Cortex of kidney (tissue), 1 donor: Measurements from ENCODE around the gene LMAN1.

ENCODE experiments used
- DNase-seq: peaks from one replicate; lab custom pipeline; 2025; lab: John Stamatoyannopoulos, UW

The LMAN1 gene

GRCh38 chr18:59360381-59360780, 1.3 kb upstream of the LMAN1 start:
- no peak for DNase-seq

GRCh38 chr18:59359576-59359952, 499 bp upstream of the LMAN1 start:
- no peak for DNase-seq

GRCh38 chr18:59358414-59358711, 702 bp downstream of the LMAN1 start:
- no peak for DNase-seq

GRCh38 chr18:59357928-59358327, 1.1 kb downstream of the LMAN1 start:
- DNase-seq, result no peak

- no peak for DNase-seq
Observed at GRCh38 chr18:59354731-59355130, 4.3 kb downstream of the LMAN1 start.

GRCh38 chr18:59353079-59353680, 5.9 kb downstream of the LMAN1 start:
- DNase-seq, result no peak

- no peak for DNase-seq
Observed at GRCh38 chr18:59352250-59352855, 6.7 kb downstream of the LMAN1 start.

- DNase-seq, result no peak
Observed at GRCh38 chr18:59345556-59345955, 13.5 kb downstream of the LMAN1 start.

GRCh38 chr18:59344996-59345395, 14.1 kb downstream of the LMAN1 start:
- no peak for DNase-seq

- no peak for DNase-seq
Observed at GRCh38 chr18:59343926-59344325, 15.1 kb downstream of the LMAN1 start.

- DNase-seq, result no peak
Observed at GRCh38 chr18:59340817-59341216, 18.2 kb downstream of the LMAN1 start.

GRCh38 chr18:59340312-59340711, 18.8 kb downstream of the LMAN1 start:
- no peak for DNase-seq

GRCh38 chr18:59332986-59333385, 26.1 kb downstream of the LMAN1 start:
- no peak for DNase-seq

- DNase-seq, result no peak
Observed at GRCh38 chr18:59328683-59329082, 30.4 kb downstream of the LMAN1 start.

GRCh38 chr18:59325965-59326364, 33.1 kb downstream of the LMAN1 start:
- DNase-seq, result no peak

- no peak for DNase-seq
Observed at GRCh38 chr18:59324623-59324971, 34.5 kb downstream of the LMAN1 start.

GRCh38 chr18:59323931-59324622, 35.0 kb downstream of the LMAN1 start:
- no peak for DNase-seq

GRCh38 chr18:59318460-59319050, 40.5 kb downstream of the LMAN1 start, which contains the start of gene CPLX4:
Gene CPLX4 (minus strand): TSS chr18:59318649. CDS start chr18:59318462, 187 bp downstream.
- no peak for DNase-seq

- DNase-seq, result no peak
Observed at GRCh38 chr18:59311631-59312030, 47.4 kb downstream of the LMAN1 start.

GRCh38 chr18:59308938-59309260, 50.2 kb downstream of the LMAN1 start:
- no peak for DNase-seq

GRCh38 chr18:59308248-59308937, 50.7 kb downstream of the LMAN1 start:
- no peak for DNase-seq

- DNase-seq, result no peak
Observed at GRCh38 chr18:59306640-59307039, 52.4 kb downstream of the LMAN1 start.

GRCh38 chr18:59305295-59305694, 53.8 kb downstream of the LMAN1 start:
- no peak for DNase-seq
